GM20431 (cell line): ENCODE data around the gene SCNN1B.
"Not testable (repeated sequence)": the region's sequence is repeated elsewhere in the genome, so short reads cannot be mapped to it uniquely, and the experiment has no call there.

Experiments used
- in situ Hi-C: fragments of 300-500 bp; cut with MseI, MboI; formaldehyde crosslinking; loops from one replicate; pipeline ENCODE4 v1.15.0; 2020; ENCODE audit warnings: low sequenced_read_pairs; ENCODE audit not compliant: unreplicated experiment

SCNN1B gene

DNA sequence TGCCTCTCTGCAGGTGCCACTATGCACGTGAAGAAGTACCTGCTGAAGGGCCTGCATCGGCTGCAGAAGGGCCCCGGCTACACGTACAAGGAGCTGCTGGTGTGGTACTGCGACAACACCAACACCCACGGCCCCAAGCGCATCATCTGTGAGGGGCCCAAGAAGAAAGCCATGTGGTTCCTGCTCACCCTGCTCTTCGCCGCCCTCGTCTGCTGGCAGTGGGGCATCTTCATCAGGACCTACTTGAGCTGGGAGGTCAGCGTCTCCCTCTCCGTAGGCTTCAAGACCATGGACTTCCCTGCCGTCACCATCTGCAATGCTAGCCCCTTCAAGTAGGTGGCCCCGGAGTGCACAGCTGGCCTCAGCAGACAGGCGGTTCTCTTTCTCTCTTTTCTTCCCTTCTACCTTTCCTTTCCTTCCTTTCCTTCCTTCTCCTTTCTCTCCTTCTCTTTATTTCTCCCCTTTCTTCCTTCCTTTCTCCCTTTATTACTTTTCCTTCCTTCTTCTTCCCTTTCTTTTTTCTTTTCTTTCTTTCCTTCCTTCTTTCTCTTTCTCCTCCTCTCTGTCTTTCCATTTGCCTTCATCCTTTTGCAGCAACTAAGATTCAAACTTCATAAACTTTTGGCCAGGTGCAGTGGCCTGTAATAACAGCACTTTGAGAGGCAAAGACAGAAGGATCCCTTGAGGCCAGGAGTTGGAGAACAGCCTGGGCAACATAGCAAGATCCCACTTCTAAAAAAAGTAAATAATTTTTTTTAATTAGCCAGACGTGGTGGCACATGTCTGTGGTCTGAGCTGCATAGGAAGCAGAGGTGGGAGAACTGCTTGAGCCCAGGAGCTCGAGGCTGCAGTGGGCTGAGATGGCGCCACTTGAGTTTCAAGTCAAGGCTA is 46.7 kb downstream of the SCNN1B start:
- in situ Hi-C loops, result no loop called here

DNA sequence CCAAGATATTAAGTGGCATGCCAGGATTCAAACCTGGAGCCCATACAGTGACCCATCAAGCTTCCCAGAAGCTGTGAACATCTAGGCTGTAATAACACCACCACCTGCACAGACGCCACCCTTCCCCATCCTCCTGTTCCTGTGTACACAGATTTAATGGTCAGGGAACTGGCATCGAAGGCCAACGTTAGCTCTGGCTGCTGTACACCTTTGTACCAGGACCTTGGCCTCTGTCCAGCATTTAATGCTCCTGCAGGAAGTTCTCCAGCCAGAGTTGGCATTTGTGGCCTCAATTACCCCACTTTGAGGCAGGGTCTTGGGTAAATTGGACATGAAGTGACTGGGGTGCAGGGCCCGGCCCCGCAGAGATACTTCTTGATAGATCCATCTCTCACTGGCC is 49.3 kb downstream of the SCNN1B start:
- in situ Hi-C loops, result no loop called here

DNA sequence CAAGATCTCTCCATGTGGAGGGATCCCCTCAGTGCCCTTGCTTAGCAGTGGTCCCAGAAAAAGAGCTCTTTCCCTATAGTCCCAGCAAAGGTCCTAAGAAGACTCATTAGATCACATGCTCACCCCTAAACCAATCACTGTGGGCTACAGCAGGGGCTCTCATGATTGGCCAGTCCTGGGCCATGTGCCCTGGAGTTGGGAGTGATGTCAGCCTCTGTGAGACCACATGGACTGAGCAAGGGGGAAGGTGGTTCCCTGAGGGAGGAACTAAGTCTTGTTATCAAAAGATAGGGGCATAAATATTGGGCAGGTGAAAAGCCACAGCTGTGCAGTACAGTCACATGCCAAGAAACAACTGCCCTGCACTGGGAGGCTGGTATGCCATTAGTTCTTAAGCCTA is 51.3 kb downstream of the SCNN1B start:
- in situ Hi-C loops, result no loop called here

DNA sequence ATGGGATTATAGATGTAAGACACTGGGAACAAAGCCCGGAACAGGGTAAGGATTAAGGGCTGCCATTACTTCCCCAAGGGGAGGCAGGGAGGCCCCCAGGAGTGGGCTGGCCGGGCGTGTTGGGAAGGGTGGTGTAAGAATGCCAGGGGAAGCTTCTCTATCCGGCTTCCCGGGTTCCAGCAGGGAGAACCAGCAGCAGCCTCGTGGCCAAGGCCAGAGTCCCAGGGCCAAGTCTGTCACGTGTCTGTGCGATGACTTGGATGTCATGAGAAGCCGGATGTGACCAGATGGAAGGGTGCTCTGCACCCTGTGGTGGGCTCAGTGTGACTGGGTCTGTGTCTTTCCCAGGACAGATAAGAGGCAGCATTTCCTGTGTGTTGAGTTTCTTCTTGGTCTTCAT is 52.1 kb downstream of the SCNN1B start:
- in situ Hi-C loops, result no loop called here

DNA sequence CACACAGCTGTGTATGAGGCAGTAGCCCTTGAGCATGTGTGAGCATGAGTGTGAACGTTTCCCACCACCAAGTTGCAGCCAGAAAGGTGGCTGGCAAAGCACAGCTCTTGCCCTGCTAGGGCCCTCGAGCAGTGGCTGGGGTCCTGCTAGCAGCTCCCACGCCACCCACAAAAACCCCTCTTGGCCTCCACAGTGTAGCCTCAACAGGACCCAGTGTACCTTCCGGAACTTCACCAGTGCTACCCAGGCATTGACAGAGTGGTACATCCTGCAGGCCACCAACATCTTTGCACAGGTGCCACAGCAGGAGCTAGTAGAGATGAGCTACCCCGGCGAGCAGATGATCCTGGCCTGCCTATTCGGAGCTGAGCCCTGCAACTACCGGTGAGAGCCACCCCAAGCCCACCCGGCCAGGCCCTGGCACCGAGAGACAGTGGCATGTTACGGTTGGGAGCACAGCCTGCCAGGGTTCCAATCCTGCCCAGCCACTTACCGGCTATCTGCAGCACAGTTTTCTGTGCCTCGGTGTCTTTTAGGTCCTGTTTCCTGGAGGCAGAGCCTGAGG is 53.1 kb downstream of the SCNN1B start:
- in situ Hi-C loops, result no loop called here

DNA sequence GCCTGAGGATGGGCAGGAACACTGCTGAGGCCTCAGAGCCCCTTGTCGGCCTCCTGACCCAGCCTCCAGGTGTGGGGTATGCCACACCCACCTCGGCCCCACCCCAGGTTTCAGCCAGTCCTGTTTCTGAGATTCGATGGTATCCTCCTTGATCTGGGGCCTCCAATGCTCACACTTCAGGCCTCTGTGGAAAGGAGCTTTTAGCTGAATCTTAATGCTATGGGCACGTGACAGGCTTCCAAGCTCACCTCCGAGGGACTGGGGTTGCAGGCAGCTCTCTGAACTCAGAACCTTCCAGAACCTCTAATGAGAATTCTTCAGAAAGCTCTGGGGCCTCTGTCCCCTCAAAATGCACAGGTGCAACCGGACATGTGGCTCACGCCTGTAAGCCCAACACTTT is 54.8 kb downstream of the SCNN1B start:
- in situ Hi-C loops, result no loop called here

DNA sequence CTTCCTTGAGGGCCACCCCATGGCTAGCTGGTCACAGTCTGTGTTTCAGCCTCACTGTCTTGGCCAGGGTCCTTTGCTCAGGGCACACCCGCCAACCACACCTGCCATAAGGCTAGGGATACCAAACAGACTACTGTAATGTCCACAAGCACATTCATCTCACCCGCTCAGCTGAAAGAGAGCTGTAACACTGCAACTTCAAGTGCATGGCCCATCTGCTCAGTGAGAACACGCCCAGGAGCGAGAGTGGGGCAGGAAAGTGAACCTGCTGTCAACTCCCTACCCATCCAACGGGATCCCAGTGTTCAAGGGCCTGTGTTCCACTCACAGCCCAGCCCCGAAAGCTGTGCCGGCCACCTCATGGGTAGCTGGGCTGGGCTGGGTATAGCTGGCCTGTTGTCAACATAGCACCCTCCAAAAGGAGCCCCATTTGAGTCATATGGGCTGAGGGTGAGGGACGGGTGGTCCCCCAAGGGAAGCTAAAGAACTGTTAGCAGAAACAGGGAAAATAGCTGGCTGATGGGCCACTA is 55.7 kb downstream of the SCNN1B start:
- in situ Hi-C loops, result no loop called here

DNA sequence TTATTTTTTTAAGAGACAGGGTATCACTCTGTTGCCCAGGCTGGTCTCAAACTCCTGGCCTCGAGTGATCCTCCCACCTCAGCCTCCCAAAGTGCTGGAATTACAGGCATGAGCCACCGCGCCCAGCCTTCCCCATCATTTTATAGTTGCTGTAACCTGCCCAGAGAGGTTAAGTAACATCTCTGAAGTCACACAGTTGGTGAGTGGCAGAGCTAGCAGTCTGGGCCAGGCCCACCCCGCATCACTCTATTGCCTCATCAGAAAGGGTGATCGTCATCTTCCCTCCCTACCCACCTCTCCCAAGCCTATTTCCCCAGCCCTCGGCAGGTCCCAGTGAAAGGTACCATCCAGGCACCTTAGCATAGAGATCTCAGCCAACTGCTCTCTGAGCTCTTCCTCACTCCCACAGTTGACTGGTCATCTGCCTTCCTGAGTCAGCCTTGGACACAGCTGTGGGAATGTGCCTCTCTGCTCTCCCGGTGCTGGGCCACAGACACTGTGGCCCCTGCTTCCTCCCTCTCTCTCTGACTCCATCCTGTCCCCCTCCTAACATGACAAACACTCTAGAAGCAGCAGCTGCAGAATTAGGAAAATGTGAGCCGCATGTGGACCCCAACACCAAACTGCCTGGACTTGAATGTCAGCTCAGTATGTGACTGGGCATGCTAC is 57.1 kb downstream of the SCNN1B start:
- in situ Hi-C loops, result no loop called here

DNA sequence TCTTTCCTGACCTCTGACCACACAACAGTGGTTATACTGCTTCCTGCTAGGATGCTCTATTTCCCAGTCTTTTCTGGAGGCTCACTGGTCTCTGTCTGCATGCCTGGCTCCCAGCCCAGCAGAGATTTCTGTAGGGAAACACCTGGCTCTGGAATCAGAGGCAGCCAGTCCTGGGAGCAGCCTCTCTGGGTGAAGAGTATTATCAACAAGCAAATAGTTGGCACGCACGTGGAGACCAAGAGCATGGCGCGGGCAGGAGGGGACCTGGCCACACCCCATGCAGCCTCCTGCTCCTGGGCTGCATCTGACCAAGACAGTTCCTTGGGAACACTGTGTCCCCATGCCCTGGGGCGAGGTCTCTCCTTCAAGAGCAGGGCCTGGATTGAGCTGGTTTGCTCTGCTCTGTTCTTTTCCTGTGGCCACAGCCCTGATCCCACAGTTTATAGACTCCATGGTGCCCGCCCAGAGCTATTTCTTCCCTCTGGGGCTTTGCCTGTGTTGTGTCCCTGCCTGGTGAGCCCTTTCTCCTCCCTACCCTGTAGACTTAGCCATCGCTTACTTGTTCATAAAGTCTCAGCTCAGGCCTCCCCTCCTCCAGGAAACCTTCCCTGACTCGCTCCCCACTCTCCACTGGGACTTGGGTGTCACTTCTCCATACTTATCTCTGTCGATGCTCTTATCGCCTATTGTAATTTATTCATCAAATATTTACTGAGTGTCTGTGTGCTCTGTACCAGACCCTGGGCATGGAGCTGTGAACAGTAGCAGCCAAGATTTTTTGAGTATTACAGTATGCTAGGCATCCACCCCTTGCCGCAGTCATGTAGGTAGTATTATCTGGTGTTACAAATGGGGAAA is 60.6 kb downstream of the SCNN1B start:
- in situ Hi-C loops, result no loop called here

DNA sequence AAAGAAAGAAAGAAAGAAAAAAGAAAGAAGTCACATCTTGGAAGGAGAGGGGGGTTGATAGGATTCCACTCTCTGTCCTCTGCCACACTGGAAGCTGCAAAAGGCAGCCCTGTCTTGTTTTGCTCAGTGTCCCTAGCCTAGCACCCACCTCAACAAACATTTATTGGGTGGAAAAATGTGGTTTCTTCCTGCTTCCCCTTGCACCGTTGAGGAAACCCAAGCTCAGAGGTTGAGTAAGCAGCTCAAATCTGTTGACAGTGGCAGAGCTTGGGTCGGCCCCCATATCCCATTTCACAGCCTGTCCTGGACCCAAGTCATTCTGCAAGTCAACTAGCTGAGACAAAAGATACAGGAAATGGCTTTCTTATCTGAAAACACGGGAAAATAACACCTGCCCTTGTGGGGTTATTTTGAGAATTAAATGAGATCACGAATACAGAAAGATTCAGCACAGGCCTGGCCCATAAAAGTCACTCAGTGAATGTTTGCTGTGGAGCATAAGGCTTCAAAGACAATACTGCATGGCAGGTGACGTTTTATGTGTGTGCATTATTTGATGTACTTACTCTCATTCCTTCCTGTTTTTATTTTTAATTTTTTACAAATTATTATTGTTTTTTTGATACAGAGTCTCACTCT is 63.6 kb downstream of the SCNN1B start:
- in situ Hi-C loops, result no loop called here

DNA sequence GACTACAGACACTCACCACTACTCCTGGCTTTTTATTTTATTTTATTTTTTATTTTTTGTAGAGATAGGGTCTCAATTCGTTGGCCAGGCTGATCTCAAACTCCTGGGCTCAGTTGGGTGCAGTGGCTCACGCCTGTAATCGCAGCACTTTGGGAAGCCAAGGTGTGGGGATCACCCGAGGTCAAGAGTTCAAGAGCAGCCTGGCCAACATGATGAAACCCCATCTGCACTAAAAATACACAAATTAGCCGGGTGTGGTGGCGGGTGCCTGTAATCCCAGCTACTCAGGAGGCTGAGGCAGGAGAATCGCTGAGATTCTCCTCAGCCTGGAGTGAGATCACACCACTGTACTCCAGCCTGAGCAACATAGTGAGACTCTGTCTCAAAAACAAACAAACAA is 64.2 kb downstream of the SCNN1B start:
- in situ Hi-C loops, result not testable (repeated sequence)

DNA sequence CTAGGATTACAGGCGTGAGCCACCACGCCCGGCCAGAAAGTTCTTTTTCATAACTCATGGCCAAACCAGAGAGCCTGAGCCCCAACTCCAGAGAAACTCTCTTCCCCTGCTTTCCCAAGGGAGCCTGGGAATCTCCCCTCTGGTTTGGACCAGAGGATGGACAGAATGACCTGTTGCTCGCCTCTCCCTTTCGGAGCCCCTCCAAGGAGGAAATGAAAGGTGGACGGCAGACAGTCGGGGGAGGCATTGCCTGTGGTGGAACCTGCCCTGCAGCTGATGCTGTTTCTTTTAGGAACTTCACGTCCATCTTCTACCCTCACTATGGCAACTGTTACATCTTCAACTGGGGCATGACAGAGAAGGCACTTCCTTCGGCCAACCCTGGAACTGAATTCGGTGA is 65.5 kb downstream of the SCNN1B start:
- in situ Hi-C loops, result no loop called here

DNA sequence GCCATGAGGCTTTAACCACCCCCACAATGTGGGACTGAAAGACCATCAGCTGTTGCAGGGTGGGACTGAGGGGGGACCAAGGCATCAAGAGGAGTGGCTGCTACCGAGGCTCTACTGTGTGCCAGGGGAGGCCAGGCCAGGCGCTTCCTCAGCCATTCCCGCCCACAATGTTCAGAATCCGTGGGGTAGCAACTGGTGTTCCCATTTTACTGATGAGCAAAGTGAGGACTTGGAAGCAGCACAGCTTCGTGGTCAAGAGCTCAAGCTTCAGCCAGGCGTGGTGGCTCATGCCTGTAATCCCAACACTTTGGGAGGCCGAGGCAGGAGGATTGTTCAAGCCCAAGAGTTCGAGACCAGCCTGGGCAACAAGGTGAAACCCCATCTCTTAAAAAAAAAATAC is 65.9 kb downstream of the SCNN1B start:
- in situ Hi-C loops, result no loop called here

DNA sequence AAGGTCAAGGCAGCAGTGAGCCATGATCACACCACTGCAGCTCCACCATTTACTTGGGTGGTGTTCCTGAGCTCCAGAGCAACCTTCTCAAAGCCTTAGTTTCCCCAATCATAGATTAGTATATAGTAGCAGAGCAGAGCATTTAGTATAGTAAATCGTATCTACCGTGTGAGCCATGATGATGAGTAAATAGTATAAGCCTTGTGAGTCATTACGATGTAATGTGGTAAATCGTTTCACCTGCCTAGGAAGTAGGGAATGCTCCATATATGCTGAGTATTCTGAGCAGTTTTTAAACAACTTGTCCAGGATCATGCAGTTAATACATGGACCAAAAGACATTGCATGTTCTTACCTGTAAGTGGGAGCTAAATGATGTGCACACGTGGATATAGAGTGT is 66.4 kb downstream of the SCNN1B start:
- in situ Hi-C loops, result no loop called here

DNA sequence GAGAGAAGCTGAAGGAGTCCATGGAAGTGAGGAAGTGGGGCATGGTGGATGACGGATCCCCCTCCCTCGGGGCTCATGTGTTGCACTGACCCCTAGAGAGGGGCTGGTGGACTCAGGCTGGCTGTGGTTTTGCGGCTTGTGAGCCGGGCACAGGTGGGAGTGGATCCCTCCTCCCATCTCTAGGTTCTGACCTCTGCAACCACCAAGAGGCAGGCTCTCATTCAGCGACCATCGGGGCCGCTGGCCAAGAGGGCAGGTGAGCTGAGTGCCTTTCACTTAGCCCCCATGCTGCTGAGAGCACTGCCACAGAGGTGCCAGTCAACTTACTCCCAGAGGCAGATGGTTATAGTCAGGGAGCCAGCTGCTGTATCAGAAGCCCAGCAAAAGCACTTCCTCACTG is 67.3 kb downstream of the SCNN1B start:
- in situ Hi-C loops, result no loop called here

DNA sequence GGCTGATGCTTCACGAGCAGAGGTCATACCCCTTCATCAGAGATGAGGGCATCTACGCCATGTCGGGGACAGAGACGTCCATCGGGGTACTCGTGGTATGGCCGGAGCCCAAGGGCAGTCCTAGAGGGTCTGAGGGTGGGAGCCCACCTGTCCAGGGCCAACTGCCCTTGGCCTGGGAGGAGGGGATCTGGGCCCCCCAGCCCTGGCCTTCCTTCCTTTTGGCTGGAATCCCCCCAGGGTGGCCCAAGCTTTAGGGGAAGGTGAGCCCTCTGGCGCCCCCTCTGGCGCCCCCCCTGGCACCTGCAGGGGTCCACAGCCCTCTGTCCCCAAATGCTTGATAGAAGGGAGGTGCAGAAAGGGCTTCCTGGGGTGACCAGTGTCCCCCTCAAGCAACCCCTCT is 69.3 kb downstream of the SCNN1B start:
- in situ Hi-C loops, result no loop called here

DNA sequence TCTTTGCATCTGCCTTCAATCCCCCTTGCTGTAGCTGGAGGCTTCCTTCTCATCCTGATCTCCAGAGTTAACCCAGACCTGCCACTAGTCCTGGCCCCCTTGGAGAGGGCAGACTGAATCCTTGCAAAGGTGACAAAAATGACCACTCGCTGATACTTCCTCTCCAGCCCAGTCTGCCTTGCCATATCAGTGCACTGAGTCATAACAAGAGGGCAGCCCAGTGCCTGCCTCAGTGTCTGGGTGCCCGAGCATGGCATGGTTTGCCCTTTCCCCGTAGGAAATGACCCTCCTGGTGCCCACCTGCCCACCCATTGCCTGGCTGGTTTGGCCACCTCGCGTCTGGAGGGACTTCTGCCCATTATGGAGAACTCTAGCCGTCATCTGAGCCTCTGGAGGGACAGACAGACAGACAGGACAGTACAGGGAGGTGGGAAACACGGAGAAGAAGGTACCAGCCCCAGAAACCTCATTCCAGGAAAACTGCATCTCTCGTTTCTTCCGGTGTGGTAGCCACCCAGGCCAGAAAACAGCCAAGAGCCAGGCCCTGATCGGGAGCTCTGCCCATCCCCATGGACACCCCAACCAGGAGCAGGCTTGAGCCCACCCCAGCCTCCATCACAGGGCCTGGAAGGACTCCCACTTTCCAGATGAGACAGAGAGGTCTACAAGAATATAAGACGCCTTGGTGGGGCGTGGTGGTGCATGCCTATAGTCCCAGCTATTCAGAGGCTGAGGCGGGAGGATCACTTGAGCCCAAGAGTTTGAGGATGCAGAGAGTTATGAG is 71.5 kb downstream of the SCNN1B start:
- in situ Hi-C loops, result no loop called here

DNA sequence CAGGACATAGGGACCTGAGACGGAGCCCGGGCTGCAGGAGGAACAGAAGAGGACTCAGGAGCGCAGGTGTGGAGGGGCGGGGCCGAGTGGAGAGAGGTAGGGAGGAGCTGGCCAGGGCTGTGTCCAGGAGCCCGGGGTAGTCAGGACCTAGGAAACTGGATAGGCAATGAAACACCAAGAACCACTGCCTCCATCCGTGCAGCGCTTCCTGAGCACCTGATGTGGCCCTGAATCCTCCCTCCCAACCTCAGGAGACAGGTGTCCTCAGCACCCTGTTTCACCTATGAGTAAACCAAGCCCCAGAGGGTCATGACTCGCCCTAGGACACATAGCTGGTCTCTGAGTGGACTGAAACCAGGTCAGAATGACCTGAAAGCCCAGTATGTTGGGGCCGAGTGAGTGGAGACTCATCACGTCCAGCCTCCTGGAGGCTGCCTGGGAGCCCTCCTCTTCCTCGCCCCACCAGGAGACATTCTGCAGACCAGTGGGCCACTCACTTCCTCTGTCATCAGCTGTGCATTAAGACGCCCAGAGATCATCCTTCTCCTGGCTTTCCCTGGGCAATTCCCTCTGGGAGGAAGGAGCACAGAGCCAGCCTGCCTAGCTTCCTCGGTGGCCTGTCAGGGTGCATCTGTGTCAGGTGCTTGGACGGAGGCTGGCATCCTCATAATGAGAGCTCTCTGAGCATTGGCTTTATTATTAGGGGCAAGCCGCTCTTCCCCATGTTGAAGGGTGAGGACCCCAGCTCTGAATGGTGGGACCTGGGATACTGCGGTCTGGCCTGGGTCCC is 72.8 kb downstream of the SCNN1B start:
- in situ Hi-C loops, result no loop called here
